ENCODE data around the gene UCK1. TPM values are rescaled to one million over a fixed set of nuclear protein-coding genes. Genes with fewer than 3 reads are reported as not detected.
"Not testable (repeated sequence)": the region's sequence is repeated elsewhere in the genome, so short reads cannot be mapped to it uniquely, and the experiment has no call there.

Gene UCK1
- total RNA-seq, 1 donor from 2014 or later, result 28.6 TPM

DNA sequence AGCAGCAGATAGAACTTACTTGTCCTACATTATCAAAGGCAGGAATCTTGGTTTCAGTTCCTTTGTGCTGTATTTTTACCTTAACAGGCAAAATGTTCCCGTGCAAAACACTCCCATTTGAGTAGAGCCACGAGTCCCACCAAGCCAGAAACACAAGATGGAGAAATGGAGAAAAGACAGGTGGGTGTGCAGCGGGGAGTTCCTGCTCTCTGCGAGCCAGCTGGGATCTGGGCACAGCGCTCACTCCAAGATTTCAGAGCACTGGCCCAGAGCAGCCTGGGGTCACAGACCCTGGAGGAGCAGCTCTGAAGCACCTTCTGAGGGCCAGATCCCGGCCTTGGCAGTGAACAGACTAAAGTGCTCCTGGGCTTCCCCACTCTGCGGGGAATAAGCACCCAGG lies 2.9 kb downstream of the UCK1 start:
- DNase-seq, result no peak
- intact Hi-C loops (cut with micrococcal nuclease), result no loop called here
- ATAC-seq, result no peak

DNA sequence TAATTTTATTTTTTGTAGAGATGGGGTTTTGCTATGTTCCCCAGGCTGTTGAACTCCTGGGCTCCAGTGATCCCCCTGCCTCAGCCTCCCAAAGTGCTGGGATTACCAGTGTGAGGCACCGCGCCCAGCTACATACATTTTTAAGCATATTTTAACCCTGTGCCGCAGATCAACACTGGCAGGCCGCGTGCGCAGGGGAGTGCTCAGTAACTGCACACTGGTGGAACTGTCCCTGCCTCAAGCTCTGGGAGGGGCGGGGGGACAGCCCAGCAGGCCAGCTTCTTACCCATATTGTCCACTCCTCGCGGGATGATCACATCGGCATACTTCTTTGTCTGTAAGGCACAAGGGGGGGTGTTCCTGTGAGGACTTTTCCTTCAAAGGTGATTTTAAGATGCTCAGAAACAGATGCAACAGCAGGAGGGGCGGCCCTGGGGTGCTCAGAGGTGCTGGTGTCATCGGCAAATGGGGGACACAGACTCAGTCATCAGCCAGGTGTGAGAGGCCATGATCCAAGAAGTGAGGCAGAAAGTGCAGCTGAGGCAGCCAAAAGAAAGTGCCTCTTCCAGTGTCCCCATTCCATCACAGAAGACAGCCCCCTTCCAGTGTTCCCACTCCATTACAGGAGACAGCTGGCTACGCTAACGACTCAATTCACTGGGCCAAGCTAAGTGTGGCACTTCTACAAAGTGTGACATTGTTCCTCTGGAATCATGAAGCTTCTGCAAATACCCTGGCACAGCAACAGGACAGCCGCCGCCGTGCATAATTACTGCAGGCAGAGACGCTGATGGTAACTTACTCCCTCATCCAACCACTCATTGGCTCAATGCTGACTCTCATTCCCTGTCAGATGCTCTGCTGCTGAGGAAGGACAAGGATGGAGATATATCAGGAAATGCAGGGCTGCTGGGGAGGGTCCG lies 5.2 kb downstream of the UCK1 start:
- no peak for ATAC-seq
- DNase-seq, result no peak
- intact Hi-C loops (cut with micrococcal nuclease), result no loop called here

- DNase-seq (no peak), ATAC-seq (no peak)
- intact Hi-C loops (cut with micrococcal nuclease), result no loop called here
Observed at GRCh38 chr9:131524665-131525315, 6.3 kb downstream of the UCK1 start.

DNA sequence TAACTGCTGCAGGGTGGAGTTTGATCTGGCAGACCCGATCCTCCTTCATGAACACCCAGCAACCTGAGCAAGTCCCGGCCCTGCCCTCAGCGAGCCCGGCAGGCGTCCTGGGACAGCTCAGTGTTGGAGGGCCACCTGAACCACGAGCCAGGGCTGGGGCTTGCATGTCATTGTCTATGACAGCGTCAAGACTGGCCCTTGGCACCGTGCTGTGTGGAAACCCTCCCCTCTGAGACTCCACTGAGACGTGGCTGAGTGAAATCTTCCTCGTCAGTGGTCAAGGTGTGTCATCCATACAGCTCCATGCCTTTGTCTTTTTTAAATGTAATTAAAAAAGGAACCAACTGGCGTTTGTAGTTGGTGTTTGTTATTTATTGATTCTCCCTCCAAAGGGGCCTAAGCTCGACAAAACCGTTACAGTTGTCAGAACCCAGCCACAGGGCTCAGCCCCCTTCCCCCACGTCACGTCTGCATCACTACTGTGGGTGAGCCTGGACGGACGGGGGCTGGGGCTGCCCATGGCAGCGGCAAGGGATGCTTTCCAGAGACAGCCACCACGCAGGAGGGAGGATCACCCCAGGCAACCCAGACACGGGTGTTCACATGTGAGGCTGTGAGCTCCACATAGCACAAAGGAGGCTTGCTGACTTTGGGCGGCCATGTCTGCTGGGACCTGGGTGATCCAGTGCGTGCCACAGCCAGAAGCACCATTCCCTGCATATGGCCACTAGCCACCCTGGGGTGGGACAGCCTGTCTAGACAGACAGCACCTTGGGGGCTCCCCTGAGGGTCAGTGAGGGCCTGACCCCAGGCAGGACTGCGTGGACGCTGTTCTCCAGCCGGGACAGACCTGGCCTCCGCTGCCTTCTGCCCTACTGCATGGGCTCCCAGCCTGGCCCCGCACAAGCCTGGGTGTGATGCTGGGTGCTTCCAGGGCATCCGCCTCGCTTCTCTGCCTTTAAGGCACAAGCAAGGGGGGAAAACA lies 7.3 kb downstream of the UCK1 start:
- intact Hi-C loops (cut with micrococcal nuclease), result no loop called here
- peak; percentile 5 for ATAC-seq
- DNase-seq, result no peak

- DNase-seq, result no peak
- no peak for ATAC-seq
- intact Hi-C loops (cut with micrococcal nuclease), result no loop called here
Observed at GRCh38 chr9:131523086-131523388, 8.0 kb downstream of the UCK1 start.

GRCh38 chr9:131522257-131523085 lies 8.6 kb downstream of the UCK1 start:
- ATAC-seq (no peak), DNase-seq (no peak)
- intact Hi-C loops (cut with micrococcal nuclease), result no loop called here

GRCh38 chr9:131521822-131522221 lies 9.2 kb downstream of the UCK1 start:
- intact Hi-C loops (cut with micrococcal nuclease), result no loop called here
- ATAC-seq (no peak), DNase-seq (no peak)

- intact Hi-C loops (cut with micrococcal nuclease), result no loop called here
- DNase-seq (no peak), ATAC-seq (no peak)
Observed at GRCh38 chr9:131521203-131521602, 9.9 kb downstream of the UCK1 start.

GRCh38 chr9:131520503-131520902 lies 10.6 kb downstream of the UCK1 start:
- DNase-seq, result no peak
- intact Hi-C loops (cut with micrococcal nuclease), result no loop called here
- ATAC-seq, result no peak

GRCh38 chr9:131518553-131518952 lies 12.5 kb downstream of the UCK1 start:
- intact Hi-C loops (cut with micrococcal nuclease), result no loop called here
- no peak for ATAC-seq
- no peak for DNase-seq

- ATAC-seq (peak; percentile 90), DNase-seq (peak; percentile 65)
- intact Hi-C loops (cut with micrococcal nuclease), result no loop called here
Observed at GRCh38 chr9:131517761-131518190, 13.3 kb downstream of the UCK1 start.

- DNase-seq, result peak; percentile 42
- peak; percentile 63 for ATAC-seq
- intact Hi-C loops (cut with micrococcal nuclease), result no loop called here
Observed at GRCh38 chr9:131516930-131517329, 14.1 kb downstream of the UCK1 start.

GRCh38 chr9:131516100-131516499 lies 15.0 kb downstream of the UCK1 start:
- no peak for DNase-seq
- no peak for ATAC-seq
- intact Hi-C loops (cut with micrococcal nuclease), result no loop called here

DNA sequence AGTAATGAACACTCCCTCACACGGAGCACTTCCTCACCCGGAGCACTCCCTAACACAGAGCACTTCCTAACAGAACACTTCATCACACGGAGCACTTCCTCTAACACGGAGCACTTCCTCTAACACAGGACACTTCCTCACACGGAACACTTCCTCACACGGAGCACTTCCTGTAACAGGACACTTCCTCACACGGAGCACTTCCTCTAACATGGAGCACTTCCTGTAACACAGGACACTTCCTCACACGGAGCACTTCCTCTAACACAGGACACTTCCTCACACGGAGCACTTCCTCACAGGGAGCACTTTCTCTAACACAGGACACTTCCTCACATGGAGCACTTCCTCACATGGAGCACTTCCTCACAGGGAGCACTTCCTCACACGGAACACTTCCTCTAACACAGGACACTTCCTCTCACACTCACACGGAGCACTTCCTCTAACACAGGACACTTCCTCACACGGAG lies 15.5 kb downstream of the UCK1 start:
- ATAC-seq; intact Hi-C loops (cut with micrococcal nuclease); DNase-seq: not testable (repeated sequence)

DNA sequence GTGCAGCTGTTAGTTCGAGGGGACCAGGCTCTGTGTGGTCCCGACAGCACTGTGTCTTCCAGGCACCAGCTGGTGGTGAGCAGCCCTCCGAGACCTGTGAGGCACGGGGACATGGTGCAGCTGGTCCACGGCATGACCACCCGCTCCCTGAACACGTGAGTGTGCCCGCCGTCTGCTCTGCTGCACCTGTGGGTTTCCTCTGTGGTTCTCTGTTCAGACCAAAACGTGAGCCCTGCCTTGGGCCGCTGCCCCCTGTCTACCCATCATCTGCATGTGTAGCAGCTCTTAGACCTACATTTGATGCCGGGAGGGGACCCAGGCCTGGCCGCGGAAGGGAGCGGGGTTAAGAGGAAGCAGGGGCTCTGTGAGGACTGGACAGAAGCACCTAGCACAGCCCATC lies 17.9 kb downstream of the UCK1 start:
- intact Hi-C loops (cut with micrococcal nuclease), result no loop called here
- ATAC-seq, result no peak

DNA sequence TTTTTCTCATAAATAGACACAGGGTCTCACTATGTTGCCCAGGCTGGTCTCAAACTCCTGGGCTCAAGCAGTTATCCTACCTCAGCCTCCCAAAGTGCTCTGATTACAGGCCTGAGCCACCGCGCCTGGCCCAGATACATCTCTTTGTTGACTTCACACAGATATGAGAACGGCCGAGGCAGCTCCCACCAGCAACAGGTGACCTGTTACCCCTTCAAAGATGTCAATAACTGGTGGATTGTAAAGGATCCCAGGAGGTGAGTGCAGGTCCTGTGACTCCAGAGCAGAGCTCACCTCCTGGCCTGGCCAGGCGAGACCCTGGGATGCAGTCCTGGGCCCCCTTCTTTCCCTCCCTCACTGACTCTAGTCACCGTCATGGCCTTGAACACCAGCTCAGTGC lies 19.2 kb downstream of the UCK1 start:
- no peak for DNase-seq
- no peak for ATAC-seq
- intact Hi-C loops (cut with micrococcal nuclease), result no loop called here

More for the DNA sequence above, 17.9 kb downstream of the UCK1 start:
- DNase-seq, result no peak

- intact Hi-C loops (cut with micrococcal nuclease), result no loop called here
- ATAC-seq (no peak), DNase-seq (no peak)
Observed at GRCh38 chr9:131511416-131511815, 19.6 kb downstream of the UCK1 start.

GRCh38 chr9:131505012-131505411 lies 26.1 kb downstream of the UCK1 start:
- intact Hi-C loops (cut with micrococcal nuclease), result no loop called here
- no peak for ATAC-seq
- no peak for DNase-seq

Measured in left ventricle myocardium superior (tissue), 1 donor.